T-cell (primary cell): ENCODE measurements around the gene DOCK4. TPM values are rescaled to one million over a fixed set of nuclear protein-coding genes. Genes with fewer than 3 reads are reported as not detected.

Source experiments
- ATAC-seq, 4 experiments: fragments of 200-7000 bp in 3 of 4; fragments of 150-1000 bp in 1 of 4; cut with Tn5 transposase; replicated peaks in 1 of 4; 1 replicate in 3 of 4; 2 replicates in 1 of 4; pipeline ENCODE4 v1.10.0; 2021; ENCODE audit warnings: moderate library complexity in 3 of 4, mild to moderate bottlenecking in 2 of 4, moderate number of reproducible peaks in 1 of 4
- CTCF ChIA-PET, 2 donors: fragments of 300-600 bp; sonication (Branson Sonifier 250); formaldehyde crosslinking; loops; one replicate each; lab custom pipeline; 2022; ENCODE audit warnings: antibody characterized with exemption in 2 of 2; lab: Charles Lee
- POLR2A ChIA-PET, 2 donors: fragments of 300-600 bp; sonication (Branson Sonifier 250); formaldehyde crosslinking; loops; one replicate each; lab custom pipeline; 2022; ENCODE audit warnings: antibody characterized with exemption in 2 of 2; lab: Charles Lee
- DNase-seq, 35 experiments: peaks; one replicate each; pipeline versions ENCODE4 v3.0.0 to v3.0.0-alpha.2; 2013 to 2023
- H3K27ac ChIP-seq: one replicate; pipeline ENCODE4 v1.5.1; 2013; ENCODE audit warnings: low read length
- H3K27me3 ChIP-seq, 2 experiments: replicated peaks in 1 of 2; 1 replicate in 1 of 2; 2 replicates in 1 of 2; pipeline versions ENCODE4 v1.6.1 to v1.7.0; 2013; ENCODE audit warnings: low read length in 1 of 2, mixed read lengths in 1 of 2; ENCODE audit not compliant: control insufficient read depth in 2 of 2, insufficient read depth in 2 of 2; ENCODE audit errors: extremely low read depth in 1 of 2
- H3K36me3 ChIP-seq, 2 donors: 1 replicate in 1 of 2; 2 replicates in 1 of 2; pipeline versions ENCODE4 v1.6.1 to v1.7.0; 2013; ENCODE audit warnings: low read length in 1 of 2; ENCODE audit not compliant: control insufficient read depth in 2 of 2, insufficient read depth in 1 of 2; ENCODE audit errors: extremely low read depth in 1 of 2
- H3K4me1 ChIP-seq, 2 experiments: 1 replicate in 1 of 2; 2 replicates in 1 of 2; pipeline versions ENCODE4 v1.6.1 to v1.7.0; 2013; ENCODE audit warnings: low read length in 2 of 2, mixed read lengths in 1 of 2; ENCODE audit not compliant: insufficient read depth in 2 of 2, control insufficient read depth in 1 of 2; ENCODE audit errors: extremely low read depth in 1 of 2
- H3K4me3 ChIP-seq, 2 donors: 1 replicate in 1 of 2; 2 replicates in 1 of 2; pipeline versions ENCODE4 v1.5.1 to v1.7.0; 2013; ENCODE audit warnings: mild to moderate bottlenecking in 2 of 2, low read length in 1 of 2, moderate library complexity in 1 of 2; ENCODE audit not compliant: control insufficient read depth in 1 of 2; ENCODE audit errors: extremely low read depth in 1 of 2
- H3K9me3 ChIP-seq: 2 replicates; pipeline ENCODE4 v1.7.0; 2013
- H3K27ac Mint-ChIP-seq, 2 donors: one replicate each; pipeline ENCODE4 v1.8.0; 2020 to 2021; ENCODE audit warnings: mild to moderate bottlenecking in 2 of 2, mixed read lengths in 2 of 2
- H3K27me3 Mint-ChIP-seq, 2 donors: one replicate each; pipeline ENCODE4 v1.8.0; 2021 to 2022; ENCODE audit warnings: mixed read lengths in 2 of 2
- H3K36me3 Mint-ChIP-seq: one replicate; pipeline ENCODE4 v1.8.0; 2021; ENCODE audit warnings: mixed read lengths
- H3K4me1 Mint-ChIP-seq, 3 donors: one replicate each; pipeline ENCODE4 v1.8.0; 2020 to 2022; ENCODE audit warnings: mixed read lengths in 3 of 3, mild to moderate bottlenecking in 1 of 3
- H3K4me3 Mint-ChIP-seq, 3 donors: one replicate each; pipeline ENCODE4 v1.8.0; 2020 to 2022; ENCODE audit warnings: mild to moderate bottlenecking in 3 of 3, mixed read lengths in 3 of 3, moderate library complexity in 3 of 3
- H3K9me3 Mint-ChIP-seq, 3 donors: one replicate each; pipeline ENCODE4 v1.8.0; 2020 to 2022; ENCODE audit warnings: mixed read lengths in 3 of 3
- WGBS: methylation state at CpG from one replicate; pipeline ENCODE4 v1.1.5; 2013; ENCODE audit warnings: missing lambda C conversion rate; ENCODE audit not compliant: insufficient coverage; 5-methylcytosine and 5-hydroxymethylcytosine counted together
- total RNA-seq, 35 experiments: library from RNA in 6 of 35; stranded (reverse) in 6 of 35; fragments of 120-200 nt in 1 of 35; gene quantifications; one replicate each; pipeline versions ENCODE4 v1.2.1 to v1.2.4 and lab custom pipeline; 2013 to 2026

Gene DOCK4
- total RNA-seq, 5 donors from 2014 or later (not counting 1 experiment from before 2014, with no cell fraction given) = 0.35 to 1.4 (median 0.85) TPM

- POLR2A ChIA-PET = no interaction called here
- no peaks in the 10 kb centered on the region for H3K27me3 Mint-ChIP-seq
- H3K36me3 Mint-ChIP-seq = peaks cover 39% of the 10 kb centered on the region
- Histone ChIP-seq H3K27ac (no peak overlapping the region), H3K36me3 (no peaks in the 10 kb centered on the region), H3K4me1 (no peaks in the 10 kb centered on the region), H3K4me3 (no peak overlapping the region), H3K9me3 (no peaks in the 10 kb centered on the region), H3K27me3 (no peaks in the 10 kb centered on the region)
- no peaks in the 10 kb centered on the region for H3K9me3 Mint-ChIP-seq
- H3K4me3 Mint-ChIP-seq = no peak overlapping the region
- no peak for DNase-seq
- CTCF ChIA-PET = no interaction called here
- H3K27ac Mint-ChIP-seq = no peak overlapping the region
- peaks cover 30 to 53% (median 44%) of the 10 kb centered on the region in 3 donors for H3K4me1 Mint-ChIP-seq
- WGBS = no CpG with 5 or more reads among the region's 2 CpGs
- ATAC-seq = no peak
Measured at GRCh38 chr7:112224186-112224585, 18.0 kb upstream of the DOCK4 start.

- Mint-ChIP-seq H3K4me3 (no peak overlapping the region), H3K36me3 (peaks cover 46% of the 10 kb centered on the region), H3K4me1 (peaks cover 34 to 52% (median 48%) of the 10 kb centered on the region in 3 donors), H3K27ac (no peak overlapping the region), H3K27me3 (no peaks in the 10 kb centered on the region), H3K9me3 (no peaks in the 10 kb centered on the region)
- Histone ChIP-seq H3K4me1 (no peaks in the 10 kb centered on the region), H3K36me3 (no peaks in the 10 kb centered on the region), H3K4me3 (no peak overlapping the region), H3K9me3 (no peaks in the 10 kb centered on the region), H3K27ac (no peak overlapping the region), H3K27me3 (no peaks in the 10 kb centered on the region)
- ChIA-PET CTCF (no interaction called here), POLR2A (no interaction called here)
- no peak for DNase-seq
- ATAC-seq = no peak
- WGBS = 100% methylated on average over 1 of the region's 3 CpGs
Measured at GRCh38 chr7:112223310-112223709, 17.1 kb upstream of the DOCK4 start.

GRCh38 chr7:112220877-112221434 lies 14.8 kb upstream of the DOCK4 start:
- CTCF ChIA-PET = no interaction called here
- Histone ChIP-seq H3K27ac (no peak overlapping the region), H3K9me3 (no peaks in the 10 kb centered on the region), H3K4me1 (no peaks in the 10 kb centered on the region), H3K4me3 (no peak overlapping the region), H3K36me3 (no peaks in the 10 kb centered on the region), H3K27me3 (no peaks in the 10 kb centered on the region)
- DNase-seq = no peak
- POLR2A ChIA-PET = no interaction called here
- no peak overlapping the region for H3K27ac Mint-ChIP-seq
- H3K27me3 Mint-ChIP-seq = no peaks in the 10 kb centered on the region
- peaks cover 55% of the 10 kb centered on the region for H3K36me3 Mint-ChIP-seq
- no peak for ATAC-seq
- no peaks in the 10 kb centered on the region for H3K9me3 Mint-ChIP-seq
- 89% methylated on average over 17 of the region's 20 CpGs for WGBS
- peaks cover 39 to 55% (median 47%) of the 10 kb centered on the region in 3 donors for H3K4me1 Mint-ChIP-seq
- no peak overlapping the region for H3K4me3 Mint-ChIP-seq

GRCh38 chr7:112215787-112216186 lies 9.6 kb upstream of the DOCK4 start:
- H3K4me1 ChIP-seq = no peaks in the 10 kb centered on the region
- H3K36me3 ChIP-seq = no peaks in the 10 kb centered on the region
- ATAC-seq = no peak
- H3K4me3 ChIP-seq = no peak overlapping the region
- POLR2A ChIA-PET = no interaction called here
- DNase-seq = no peak
- no peak overlapping the region for H3K4me3 Mint-ChIP-seq
- WGBS = no CpG with 5 or more reads among the region's 4 CpGs
- no peak overlapping the region for H3K27ac ChIP-seq
- CTCF ChIA-PET = interaction anchor here in 1 of 2 donors (0.6 kb wide), 1 partner anchor 781 kb away, joined by 5 read pairs; no protein-coding TSS in a partner anchor
- no peaks in the 10 kb centered on the region for H3K27me3 Mint-ChIP-seq
- peaks cover 52 to 61% (median 56%) of the 10 kb centered on the region in 3 donors for H3K4me1 Mint-ChIP-seq
- no peaks in the 10 kb centered on the region for H3K9me3 Mint-ChIP-seq
- no peaks in the 10 kb centered on the region for H3K9me3 ChIP-seq
- H3K36me3 Mint-ChIP-seq = peaks cover 25% of the 10 kb centered on the region
- no peak overlapping the region for H3K27ac Mint-ChIP-seq
- H3K27me3 ChIP-seq = no peaks in the 10 kb centered on the region

GRCh38 chr7:112214883-112215282 lies 8.7 kb upstream of the DOCK4 start:
- no peaks in the 10 kb centered on the region for H3K27me3 Mint-ChIP-seq
- WGBS = 87% methylated on average over 2 of the region's 2 CpGs
- Histone ChIP-seq H3K36me3 (no peaks in the 10 kb centered on the region), H3K4me3 (no peak overlapping the region), H3K9me3 (no peaks in the 10 kb centered on the region), H3K4me1 (no peaks in the 10 kb centered on the region), H3K27me3 (no peaks in the 10 kb centered on the region), H3K27ac (no peak overlapping the region)
- H3K4me1 Mint-ChIP-seq = peaks cover 52 to 58% (median 54%) of the 10 kb centered on the region in 3 donors
- POLR2A ChIA-PET = no interaction called here
- CTCF ChIA-PET = no interaction called here
- no peak overlapping the region for H3K27ac Mint-ChIP-seq
- no peak for DNase-seq
- H3K9me3 Mint-ChIP-seq = no peaks in the 10 kb centered on the region
- H3K4me3 Mint-ChIP-seq = no peak overlapping the region
- no peak for ATAC-seq
- H3K36me3 Mint-ChIP-seq = peaks cover 24% of the 10 kb centered on the region

- Histone ChIP-seq H3K27ac (no peak overlapping the region), H3K4me3 (no peak overlapping the region), H3K9me3 (no peaks in the 10 kb centered on the region), H3K36me3 (no peaks in the 10 kb centered on the region), H3K27me3 (no peaks in the 10 kb centered on the region), H3K4me1 (no peaks in the 10 kb centered on the region)
- ATAC-seq = no peak
- H3K9me3 Mint-ChIP-seq = no peaks in the 10 kb centered on the region
- ChIA-PET CTCF (no interaction called here), POLR2A (no interaction called here)
- H3K27ac Mint-ChIP-seq = no peak overlapping the region
- H3K27me3 Mint-ChIP-seq = no peaks in the 10 kb centered on the region
- no peak overlapping the region for H3K4me3 Mint-ChIP-seq
- H3K36me3 Mint-ChIP-seq = peaks cover 23% of the 10 kb centered on the region
- peaks cover 52 to 58% (median 54%) of the 10 kb centered on the region in 3 donors for H3K4me1 Mint-ChIP-seq
- DNase-seq = no peak
Measured at GRCh38 chr7:112214268-112214667, 8.1 kb upstream of the DOCK4 start.

GRCh38 chr7:112213735-112214134 lies 7.5 kb upstream of the DOCK4 start:
- Mint-ChIP-seq H3K36me3 (peaks cover 20% of the 10 kb centered on the region), H3K4me1 (peaks cover 49 to 59% (median 54%) of the 10 kb centered on the region in 3 donors), H3K4me3 (no peak overlapping the region), H3K9me3 (no peaks in the 10 kb centered on the region), H3K27ac (no peak overlapping the region), H3K27me3 (no peaks in the 10 kb centered on the region)
- Histone ChIP-seq H3K36me3 (no peaks in the 10 kb centered on the region), H3K27ac (no peak overlapping the region), H3K27me3 (no peaks in the 10 kb centered on the region), H3K9me3 (no peaks in the 10 kb centered on the region), H3K4me1 (no peaks in the 10 kb centered on the region), H3K4me3 (no peak overlapping the region)
- WGBS = no CpG with 5 or more reads among the region's 1 CpG
- DNase-seq (no peak), ATAC-seq (no peak)
- POLR2A ChIA-PET = no interaction called here
- CTCF ChIA-PET = no interaction called here
